ENCODE results near the gene CTDSPL.

Gene CTDSPL

GRCh38 chr3:37945156-37945806, 83.6 kb downstream of the CTDSPL start:
- DNase-seq (ENCODE audit: low spot score): no peak
- no peak for TF ChIP-seq CTCF (IDR thresholded peaks at IDR 0.05; ENCODE audit: borderline replicate concordance, control extremely low read depth, extremely low read depth, insufficient read depth, missing control alignments)
- in situ Hi-C loops (cut with MboI; ENCODE audit: low sequenced_read_pairs, unreplicated experiment): no loop called here

GRCh38 chr3:37945807-37946530, 84.3 kb downstream of the CTDSPL start:
- in situ Hi-C loops (cut with MboI; ENCODE audit: low sequenced_read_pairs, unreplicated experiment): no loop called here
- TF ChIP-seq CTCF (IDR thresholded peaks at IDR 0.05; ENCODE audit: borderline replicate concordance, control extremely low read depth, extremely low read depth, insufficient read depth, missing control alignments): no peak
- DNase-seq (ENCODE audit: low spot score): no peak

- in situ Hi-C loops (cut with MboI; ENCODE audit: low sequenced_read_pairs, unreplicated experiment): no loop called here
Observed at GRCh38 chr3:37946531-37946889, 84.8 kb downstream of the CTDSPL start.

GRCh38 chr3:37949866-37950265, 88.2 kb downstream of the CTDSPL start:
- in situ Hi-C loops (cut with MboI; ENCODE audit: low sequenced_read_pairs, unreplicated experiment): no loop called here
- no peak for DNase-seq (ENCODE audit: low spot score)
- TF ChIP-seq CTCF (IDR thresholded peaks at IDR 0.05; ENCODE audit: borderline replicate concordance, control extremely low read depth, extremely low read depth, insufficient read depth, missing control alignments): no peak

More at GRCh38 chr3:37946531-37946889, 84.8 kb downstream of the CTDSPL start:
- DNase-seq (ENCODE audit: low spot score): no peak
- TF ChIP-seq CTCF (IDR thresholded peaks at IDR 0.05; ENCODE audit: borderline replicate concordance, control extremely low read depth, extremely low read depth, insufficient read depth, missing control alignments): no peak

- DNase-seq (ENCODE audit: low spot score): no peak
- in situ Hi-C loops (cut with MboI; ENCODE audit: low sequenced_read_pairs, unreplicated experiment): no loop called here
- TF ChIP-seq CTCF (IDR thresholded peaks at IDR 0.05; ENCODE audit: borderline replicate concordance, control extremely low read depth, extremely low read depth, insufficient read depth, missing control alignments): no peak
Observed at GRCh38 chr3:37952564-37952963, 90.9 kb downstream of the CTDSPL start.

GRCh38 chr3:37953226-37953625, 91.5 kb downstream of the CTDSPL start:
- no peak for TF ChIP-seq CTCF (IDR thresholded peaks at IDR 0.05; ENCODE audit: borderline replicate concordance, control extremely low read depth, extremely low read depth, insufficient read depth, missing control alignments)
- no peak for DNase-seq (ENCODE audit: low spot score)
- in situ Hi-C loops (cut with MboI; ENCODE audit: low sequenced_read_pairs, unreplicated experiment): no loop called here

Measured in GM13976 (cell line).